NB4 (cell line): ENCODE data around the gene INO80D.
"Not testable (repeated sequence)": the region's sequence is repeated elsewhere in the genome, so short reads cannot be mapped to it uniquely, and the experiment has no call there.

Source experiments
- DNase-seq: peaks from one replicate; pipeline ENCODE4 v3.0.0; 2010; ENCODE audit warnings: low read depth
- H3K4me3 ChIP-seq: one replicate; pipeline ENCODE4 v1.5.1; 2011; ENCODE audit warnings: mild to moderate bottlenecking, low read depth, low read length, moderate library complexity
- CTCF ChIP-seq: IDR thresholded peaks from one replicate; pipeline ENCODE4 v1.5.1; 2012; ENCODE audit warnings: low read depth, low read length
- MYC ChIP-seq: IDR thresholded peaks from 2 replicates; pipeline ENCODE4 v1.6.1; 2011; ENCODE audit warnings: low read depth, low read length
- POLR2A ChIP-seq: IDR thresholded peaks from 2 replicates; pipeline ENCODE4 v1.6.1; 2011; ENCODE audit warnings: mild to moderate bottlenecking; ENCODE audit not compliant: insufficient read length; ENCODE audit errors: extremely low read depth
- TF ChIP-seq, protein P1 (sequence below): IDR thresholded peaks from 2 replicates; pipeline ENCODE4 v1.6.1; 2011; ENCODE audit warnings: low read depth, low read length

The INO80D gene

DNA sequence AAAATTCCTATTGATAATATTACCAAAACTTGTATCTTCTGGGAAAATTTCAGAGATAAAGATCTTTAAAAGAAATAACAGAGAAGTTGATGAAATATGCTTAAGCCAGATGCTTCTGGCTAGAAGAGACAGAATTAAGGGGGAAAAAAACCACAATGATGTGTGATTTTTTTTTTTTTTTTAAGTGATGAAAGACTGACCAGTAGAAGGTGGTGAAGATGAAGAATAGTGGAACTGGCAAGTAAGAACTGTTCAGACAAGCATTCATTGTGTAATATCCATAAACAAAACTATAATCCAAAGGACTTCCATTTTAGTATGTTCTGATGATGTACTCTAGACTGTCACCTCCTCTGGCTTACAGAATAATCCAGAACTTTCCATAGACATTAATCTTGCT lies 89.8 kb downstream of the INO80D start:
- no peak overlapping the region for H3K4me3 ChIP-seq
- TF ChIP-seq MYC: no peak
- TF ChIP-seq, protein P1, sequence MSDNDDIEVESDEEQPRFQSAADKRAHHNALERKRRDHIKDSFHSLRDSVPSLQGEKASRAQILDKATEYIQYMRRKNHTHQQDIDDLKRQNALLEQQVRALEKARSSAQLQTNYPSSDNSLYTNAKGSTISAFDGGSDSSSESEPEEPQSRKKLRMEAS: no peak
- TF ChIP-seq CTCF: no peak
- TF ChIP-seq POLR2A: no peak
- peak; percentile 23 for DNase-seq

DNA sequence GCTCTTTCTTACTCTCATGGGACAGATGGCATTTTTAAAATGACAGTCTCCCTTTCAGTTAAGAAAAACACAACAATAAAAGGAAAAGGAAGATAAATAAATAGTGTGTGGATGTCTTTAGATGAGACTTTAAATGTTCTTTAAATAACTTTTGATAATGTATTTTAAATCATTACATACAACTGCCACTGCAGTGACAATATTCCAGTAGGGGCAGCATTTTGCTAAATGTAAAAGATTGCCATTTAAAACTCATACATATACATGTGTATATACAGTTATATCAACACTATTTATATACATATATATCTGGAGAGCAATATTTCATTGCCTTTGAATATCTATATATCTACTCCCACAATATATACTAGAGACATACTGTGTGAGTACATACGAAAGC lies 90.7 kb downstream of the INO80D start:
- TF ChIP-seq MYC (no peak), POLR2A (no peak), CTCF (no peak)
- TF ChIP-seq, protein P1: no peak
- DNase-seq: no peak
- no peak overlapping the region for H3K4me3 ChIP-seq

DNA sequence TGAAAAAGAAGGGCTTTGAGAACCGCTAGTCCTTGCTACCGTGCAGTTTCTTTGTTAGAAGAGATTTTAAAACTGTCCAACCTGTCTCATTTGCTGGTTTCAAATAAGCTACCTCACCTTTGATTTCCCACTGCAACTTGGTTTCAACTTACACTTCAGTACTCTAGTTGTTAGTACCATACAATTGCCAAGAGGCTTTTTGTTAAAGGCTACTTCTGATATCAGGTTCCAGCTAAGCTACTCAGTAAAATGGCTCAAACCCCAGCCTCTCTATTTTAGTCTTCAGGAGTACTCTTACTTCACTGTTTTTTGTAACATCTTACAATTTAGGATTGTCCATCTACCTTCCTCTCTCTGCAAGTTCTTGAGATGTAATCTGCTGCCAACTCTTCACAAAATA lies 91.6 kb downstream of the INO80D start:
- TF ChIP-seq POLR2A (no peak), CTCF (no peak)
- TF ChIP-seq, protein P1: no peak
- DNase-seq: no peak
- no peak overlapping the region for H3K4me3 ChIP-seq

- TF ChIP-seq, protein P1: no peak
- TF ChIP-seq CTCF (no peak), MYC (no peak), POLR2A (no peak)
- no peak for DNase-seq
- H3K4me3 ChIP-seq: no peak overlapping the region
Measured at GRCh38 chr2:205990104-205990503, 95.9 kb downstream of the INO80D start.

- DNase-seq: no peak
Measured at GRCh38 chr2:205989271-205990071, 96.5 kb downstream of the INO80D start.

GRCh38 chr2:205988681-205989080 lies 97.3 kb downstream of the INO80D start:
- not testable (repeated sequence) for H3K4me3 ChIP-seq, DNase-seq

More at GRCh38 chr2:205989271-205990071, 96.5 kb downstream of the INO80D start:
- no peak overlapping the region for H3K4me3 ChIP-seq
- TF ChIP-seq, protein P1: no peak
- TF ChIP-seq MYC (no peak), CTCF (no peak), POLR2A (no peak)
